Muscle layer of colon (tissue), 2 donors: ENCODE results near the gene AEN.

Source experiments
- H3K27ac ChIP-seq: one replicate; pipeline ENCODE4 v1.7.0; 2013; ENCODE audit warnings: low read depth, mild to moderate bottlenecking, low read length, moderate library complexity
- H3K27me3 ChIP-seq, 2 donors: one replicate each; pipeline ENCODE4 v1.7.0; 2013; ENCODE audit warnings: low read length in 2 of 2, mild to moderate bottlenecking in 2 of 2; ENCODE audit not compliant: insufficient read depth in 2 of 2, control insufficient read depth in 1 of 2
- H3K36me3 ChIP-seq: one replicate; pipeline ENCODE4 v1.7.0; 2013; ENCODE audit warnings: mild to moderate bottlenecking, low read length; ENCODE audit not compliant: insufficient read depth
- H3K4me1 ChIP-seq: one replicate; pipeline ENCODE4 v1.7.0; 2013; ENCODE audit warnings: mild to moderate bottlenecking, low read length; ENCODE audit not compliant: insufficient read depth
- H3K4me3 ChIP-seq, 2 donors: one replicate each; pipeline ENCODE4 v1.7.0; 2013; ENCODE audit warnings: low read length in 2 of 2, low read depth in 1 of 2, mild to moderate bottlenecking in 1 of 2, moderate library complexity in 1 of 2
- H3K9ac ChIP-seq: one replicate; pipeline ENCODE4 v1.7.0; 2013; ENCODE audit warnings: low read length
- H3K9me3 ChIP-seq: one replicate; pipeline ENCODE4 v1.7.0; 2013; ENCODE audit warnings: mild to moderate bottlenecking, low read length
- donor health status: abdominal sarcoma.
- donor health status: Adenocarcinoma of cecum.

The AEN gene

DNA sequence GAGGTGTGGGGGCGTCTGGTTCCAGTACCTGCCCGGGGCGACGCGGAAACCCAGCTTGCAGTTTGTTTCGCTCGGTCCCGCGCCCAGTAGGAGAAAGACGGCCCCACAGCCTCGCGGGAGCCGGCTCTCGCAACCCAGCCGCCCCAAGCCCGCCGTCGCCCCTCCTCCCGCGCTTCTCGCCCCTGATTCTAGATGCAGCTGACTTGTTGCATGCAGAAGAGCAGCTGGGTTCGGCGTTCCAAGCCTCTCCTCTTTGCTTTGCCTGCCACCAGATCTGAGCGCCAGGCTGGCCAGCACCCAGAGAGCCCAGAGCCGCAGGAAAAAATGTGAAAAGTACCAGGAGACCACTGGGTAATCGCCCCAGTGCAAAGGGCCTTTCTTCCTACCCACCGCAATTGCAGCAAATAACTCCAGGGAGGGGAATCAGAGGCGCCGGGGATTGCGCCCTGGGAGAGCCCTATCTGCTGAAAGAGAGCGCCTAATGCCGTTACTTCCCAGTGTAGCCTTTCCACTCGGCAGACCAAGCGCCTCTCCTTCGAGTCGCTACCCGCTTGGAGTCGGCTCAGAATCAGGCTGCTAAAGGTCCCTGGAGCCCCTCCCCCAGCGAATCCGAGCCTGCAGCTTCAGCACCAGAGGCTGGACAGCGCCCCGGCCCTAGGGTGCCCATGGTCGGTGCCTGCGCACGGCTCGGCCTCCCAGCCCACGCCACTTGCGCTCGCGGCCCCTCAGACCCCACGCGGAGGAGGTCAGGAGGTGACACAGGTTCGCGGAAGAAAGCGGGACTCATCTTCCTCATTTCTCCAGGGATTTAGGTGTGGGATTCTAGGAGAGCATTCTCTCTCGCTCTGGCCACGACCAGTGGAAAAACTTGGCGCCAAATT lies 15.7 kb upstream of the AEN start:
- Histone ChIP-seq H3K36me3 (no peaks in the 10 kb centered on the region), H3K27me3 (peaks cover 29 to 37% of the 10 kb centered on the region in 2 donors), H3K27ac (no peak overlapping the region), H3K9me3 (no peaks in the 10 kb centered on the region), H3K4me1 (no peaks in the 10 kb centered on the region), H3K9ac (no peak overlapping the region), H3K4me3 (no peak overlapping the region)

DNA sequence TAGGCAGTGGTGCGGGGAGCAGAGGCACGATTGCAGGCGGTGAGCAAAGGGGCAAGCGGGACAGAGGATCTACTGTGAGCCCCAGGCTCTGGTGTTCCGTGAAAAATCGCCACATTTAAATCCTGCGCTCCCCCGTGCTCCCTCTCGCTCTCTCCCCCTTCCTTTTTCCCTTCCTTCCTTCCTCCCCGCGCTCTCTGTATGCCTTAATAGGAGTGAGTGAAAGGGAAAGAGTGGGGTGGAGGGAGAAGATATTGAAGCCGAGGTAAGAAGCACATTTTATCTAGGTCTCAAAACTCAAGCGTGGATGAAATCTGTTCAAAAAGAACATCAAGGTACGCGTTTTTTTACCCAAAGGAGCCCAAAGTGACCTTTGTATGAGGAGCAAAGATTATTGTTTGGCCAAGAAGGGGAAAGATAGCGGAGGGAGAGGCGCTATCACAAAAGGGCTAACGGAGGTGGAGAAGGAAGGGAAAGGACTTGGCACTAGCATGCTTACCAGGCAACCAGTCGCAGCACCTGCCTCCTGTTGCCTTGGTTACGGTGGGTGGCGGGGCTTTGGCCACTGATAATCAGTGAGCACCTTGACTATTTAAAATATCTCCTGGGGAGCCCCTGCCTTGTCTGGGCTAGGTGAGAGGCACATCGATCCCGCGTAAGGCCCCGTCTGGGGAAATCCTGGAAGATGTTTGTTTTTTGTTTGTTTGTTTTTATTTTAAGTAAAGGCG lies 14.9 kb upstream of the AEN start:
- Histone ChIP-seq H3K27ac (no peak overlapping the region), H3K9me3 (no peaks in the 10 kb centered on the region), H3K4me1 (no peaks in the 10 kb centered on the region), H3K4me3 (no peak overlapping the region), H3K9ac (no peak overlapping the region), H3K27me3 (peaks cover 29 to 37% of the 10 kb centered on the region in 2 donors), H3K36me3 (no peaks in the 10 kb centered on the region)

DNA sequence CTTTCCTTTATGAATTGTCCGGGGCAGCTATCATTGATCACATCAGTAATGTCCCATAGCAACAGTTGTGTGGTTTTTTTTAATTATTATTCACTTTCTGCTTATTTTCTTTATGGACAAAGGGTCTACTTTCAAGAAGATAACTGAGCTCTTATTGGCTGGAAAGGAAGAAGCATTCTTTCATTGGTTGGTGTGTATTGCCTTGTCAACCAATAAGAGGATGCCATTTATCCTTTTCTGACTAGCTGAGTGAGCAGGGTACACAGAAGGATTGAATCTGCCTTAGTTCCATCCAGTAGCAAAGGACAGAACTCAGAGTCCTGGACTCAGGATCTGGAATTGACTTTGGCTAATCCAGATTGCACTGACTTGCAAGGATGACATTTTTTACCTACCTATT lies 13.2 kb upstream of the AEN start:
- Histone ChIP-seq H3K4me3 (no peak overlapping the region), H3K9ac (no peak overlapping the region), H3K27me3 (peaks cover 29 to 37% of the 10 kb centered on the region in 2 donors), H3K4me1 (no peaks in the 10 kb centered on the region), H3K9me3 (no peaks in the 10 kb centered on the region), H3K27ac (no peak overlapping the region), H3K36me3 (no peaks in the 10 kb centered on the region)

- H3K4me3 ChIP-seq, result no peak overlapping the region
- H3K27me3 ChIP-seq, result peaks cover 27 to 33% of the 10 kb centered on the region in 2 donors
- H3K36me3 ChIP-seq, result no peaks in the 10 kb centered on the region
- no peak overlapping the region for H3K27ac ChIP-seq
- no peaks in the 10 kb centered on the region for H3K9me3 ChIP-seq
- H3K9ac ChIP-seq, result no peak overlapping the region
- H3K4me1 ChIP-seq, result no peaks in the 10 kb centered on the region
Measured at GRCh38 chr15:88608607-88609181, 12.4 kb upstream of the AEN start.

- peaks cover 23 to 25% of the 10 kb centered on the region in 2 donors for H3K27me3 ChIP-seq
- H3K27ac ChIP-seq, result no peak overlapping the region
- H3K9me3 ChIP-seq, result no peaks in the 10 kb centered on the region
- no peaks in the 10 kb centered on the region for H3K36me3 ChIP-seq
- no peak overlapping the region for H3K4me3 ChIP-seq
- no peaks in the 10 kb centered on the region for H3K4me1 ChIP-seq
- H3K9ac ChIP-seq, result no peak overlapping the region
Measured at GRCh38 chr15:88609344-88610090, 11.6 kb upstream of the AEN start.

DNA sequence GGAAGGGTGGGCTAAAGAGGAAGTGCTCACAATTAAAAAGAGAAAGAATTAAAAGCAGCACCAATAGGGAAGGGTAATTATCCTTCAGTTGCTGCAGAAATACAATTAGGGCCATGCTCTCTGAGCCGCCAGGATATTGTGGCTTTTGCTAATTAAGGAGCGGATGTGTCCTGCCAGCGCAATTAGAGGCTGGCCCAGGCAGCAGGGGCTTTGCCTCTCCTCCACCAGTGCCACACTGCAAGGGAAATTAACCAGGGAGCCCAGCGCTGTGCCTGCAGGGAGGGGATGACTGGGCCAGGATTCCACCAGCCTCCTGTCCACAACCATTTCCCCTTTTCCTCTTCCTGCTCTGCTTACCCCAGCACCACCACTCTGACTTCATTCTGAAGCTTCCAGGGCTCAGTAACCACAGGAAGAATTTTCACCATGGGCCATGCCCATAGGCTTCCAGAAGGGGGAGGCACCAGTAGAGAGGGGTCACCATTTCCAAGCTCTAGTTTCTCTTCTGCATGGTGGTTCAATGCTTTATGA lies 10.4 kb upstream of the AEN start:
- Histone ChIP-seq H3K27ac (no peak overlapping the region), H3K9me3 (no peaks in the 10 kb centered on the region), H3K4me3 (no peak overlapping the region), H3K27me3 (peaks cover 12 to 13% of the 10 kb centered on the region in 2 donors), H3K4me1 (no peaks in the 10 kb centered on the region), H3K36me3 (no peaks in the 10 kb centered on the region), H3K9ac (no peak overlapping the region)

GRCh38 chr15:88612186-88612796 lies 8.8 kb upstream of the AEN start:
- Histone ChIP-seq H3K27me3 (peaks cover 0 to 5% of the 10 kb centered on the region in 2 donors), H3K4me3 (no peak overlapping the region), H3K36me3 (no peaks in the 10 kb centered on the region), H3K27ac (no peak overlapping the region), H3K4me1 (no peaks in the 10 kb centered on the region), H3K9ac (no peak overlapping the region), H3K9me3 (no peaks in the 10 kb centered on the region)

DNA sequence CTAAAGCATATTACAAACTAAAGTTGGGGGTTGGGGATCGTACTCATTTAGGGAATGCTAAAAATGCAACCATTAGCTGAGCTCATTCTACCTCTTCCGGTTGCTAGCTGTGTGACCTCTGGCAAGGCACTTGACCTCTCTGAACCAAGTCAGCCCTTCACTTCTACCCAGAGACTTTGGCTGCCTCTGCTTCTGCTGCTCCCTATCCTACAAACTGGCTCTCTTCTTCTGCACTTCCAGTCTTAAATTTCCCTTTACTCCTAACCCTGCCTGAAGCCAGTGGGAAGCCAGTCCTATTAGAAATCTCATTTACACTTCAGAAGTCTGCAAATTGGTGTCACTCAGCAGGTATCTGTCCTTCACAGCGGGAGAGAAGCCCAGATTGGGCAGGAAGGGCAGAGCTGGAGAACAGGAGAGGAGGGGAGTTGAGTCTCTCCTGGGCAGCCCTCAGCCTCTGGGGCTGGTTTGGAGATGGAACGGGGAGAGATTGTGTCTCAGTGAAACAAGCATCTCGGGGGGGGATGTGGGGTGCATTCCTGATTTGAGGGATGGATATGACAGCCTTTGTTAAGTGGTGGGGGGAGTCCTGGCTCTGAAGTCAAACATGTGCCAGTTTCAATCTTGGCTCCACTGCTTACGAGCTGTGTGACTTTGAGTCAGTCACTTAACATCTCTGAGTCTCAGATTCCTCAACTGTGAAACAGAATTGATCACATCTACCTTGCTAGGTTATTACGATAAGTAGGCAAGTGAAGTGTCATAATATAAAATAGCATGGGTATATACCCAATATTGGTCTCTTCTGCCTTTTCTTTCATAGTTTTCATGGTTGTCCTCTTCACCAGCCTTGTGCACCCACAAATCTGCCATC lies 7.8 kb upstream of the AEN start:
- no peak overlapping the region for H3K4me3 ChIP-seq
- H3K9ac ChIP-seq, result no peak overlapping the region
- no peak overlapping the region for H3K27ac ChIP-seq
- no peaks in the 10 kb centered on the region for H3K36me3 ChIP-seq
- no peaks in the 10 kb centered on the region for H3K4me1 ChIP-seq
- H3K27me3 ChIP-seq, result no peaks in the 10 kb centered on the region
- no peaks in the 10 kb centered on the region for H3K9me3 ChIP-seq

- H3K27me3 ChIP-seq, result no peaks in the 10 kb centered on the region
- H3K4me3 ChIP-seq, result no peak overlapping the region
- H3K4me1 ChIP-seq, result peaks cover under 1% of the 10 kb centered on the region
- H3K9me3 ChIP-seq, result no peaks in the 10 kb centered on the region
- no peaks in the 10 kb centered on the region for H3K36me3 ChIP-seq
- no peak overlapping the region for H3K27ac ChIP-seq
- H3K9ac ChIP-seq, result no peak overlapping the region
Measured at GRCh38 chr15:88615303-88616107, 5.6 kb upstream of the AEN start.
